HCEC 1CT (cell line): ENCODE measurements around the gene VMAC.
A peak's percentile ranks its signal among the peaks of the same experiment; 100 is the strongest.
"Not testable (repeated sequence)": the region's sequence is repeated elsewhere in the genome, so short reads cannot be mapped to it uniquely, and the experiment has no call there.

Experiments
- DNase-seq: peaks from one replicate; pipeline ENCODE4 v3.0.0-alpha.2; 2017

Gene VMAC

DNA sequence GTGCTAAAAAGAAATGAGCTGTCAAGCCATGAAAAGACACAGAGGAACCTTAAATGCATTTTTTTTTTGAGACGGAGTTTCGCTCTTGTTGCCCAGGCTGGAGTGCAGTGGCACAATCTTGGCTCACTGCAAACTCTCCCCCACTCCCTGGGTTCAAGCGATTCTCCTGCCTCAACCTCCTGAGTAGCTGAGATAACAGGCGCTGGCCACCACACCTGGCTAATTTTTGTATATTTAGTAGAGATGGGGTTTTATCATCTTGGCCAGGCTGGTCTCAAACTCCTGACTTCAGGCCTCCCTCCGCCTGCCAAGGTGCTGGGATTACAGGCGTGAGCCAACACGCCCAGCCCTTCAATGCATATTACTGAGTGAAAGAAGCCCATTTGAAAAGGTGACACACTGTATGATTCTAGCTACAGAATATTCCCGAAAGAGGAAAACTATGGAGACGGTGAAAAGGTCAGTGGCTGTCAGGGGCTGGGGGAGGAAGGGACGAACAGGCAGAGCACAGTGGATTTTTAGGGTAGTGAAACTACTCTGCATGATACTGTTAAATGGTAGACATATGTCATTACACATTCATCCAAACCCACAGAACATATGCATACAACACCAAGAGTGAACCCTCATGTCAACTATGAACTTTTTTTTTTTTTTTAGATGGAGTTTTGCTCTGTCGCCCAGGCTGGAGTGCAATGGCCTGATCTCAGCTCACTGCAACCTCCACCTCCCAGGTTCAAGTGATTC is 20.4 kb upstream of the VMAC start:
- not testable (repeated sequence) for DNase-seq

GRCh38 chr19:5889288-5889971 is 15.2 kb upstream of the VMAC start:
- peak; percentile 10 for DNase-seq

- DNase-seq, result no peak
These were observed 14.6 kb upstream of the VMAC start for GRCh38 chr19:5890099-5890498.

- no peak for DNase-seq
These were observed 13.1 kb upstream of the VMAC start for GRCh38 chr19:5891572-5891937.

- no peak for DNase-seq
These were observed 12.5 kb upstream of the VMAC start for GRCh38 chr19:5891938-5892771.

DNA sequence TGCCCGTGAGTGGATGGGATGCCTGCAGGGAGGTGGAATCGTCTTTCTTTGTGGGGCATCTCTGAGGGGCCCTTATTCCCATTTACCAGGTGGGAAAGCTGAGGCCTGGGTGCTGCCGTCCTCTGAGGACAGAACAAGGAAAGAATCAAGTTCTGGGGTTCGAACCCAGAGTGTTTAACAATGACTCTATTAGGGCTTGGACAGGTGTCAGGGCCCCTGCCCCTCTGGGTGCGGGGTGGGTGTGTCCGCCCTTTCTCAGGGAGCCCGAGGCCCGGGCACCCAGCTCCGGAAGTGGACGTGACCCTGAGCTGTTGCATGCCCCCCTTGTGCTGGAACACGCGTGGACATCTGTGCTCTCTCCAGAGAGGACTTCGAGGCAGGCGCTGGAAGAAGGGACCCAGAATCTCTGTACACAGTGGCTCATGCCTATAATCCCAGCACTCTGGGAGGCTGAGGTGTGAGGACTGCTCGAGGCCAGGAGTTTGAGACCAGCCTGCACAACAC is 11.8 kb upstream of the VMAC start:
- DNase-seq, result no peak

GRCh38 chr19:5893296-5893903 is 11.3 kb upstream of the VMAC start:
- DNase-seq, result no peak

- no peak for DNase-seq
These were observed 10.6 kb upstream of the VMAC start for GRCh38 chr19:5893907-5894703.

DNA sequence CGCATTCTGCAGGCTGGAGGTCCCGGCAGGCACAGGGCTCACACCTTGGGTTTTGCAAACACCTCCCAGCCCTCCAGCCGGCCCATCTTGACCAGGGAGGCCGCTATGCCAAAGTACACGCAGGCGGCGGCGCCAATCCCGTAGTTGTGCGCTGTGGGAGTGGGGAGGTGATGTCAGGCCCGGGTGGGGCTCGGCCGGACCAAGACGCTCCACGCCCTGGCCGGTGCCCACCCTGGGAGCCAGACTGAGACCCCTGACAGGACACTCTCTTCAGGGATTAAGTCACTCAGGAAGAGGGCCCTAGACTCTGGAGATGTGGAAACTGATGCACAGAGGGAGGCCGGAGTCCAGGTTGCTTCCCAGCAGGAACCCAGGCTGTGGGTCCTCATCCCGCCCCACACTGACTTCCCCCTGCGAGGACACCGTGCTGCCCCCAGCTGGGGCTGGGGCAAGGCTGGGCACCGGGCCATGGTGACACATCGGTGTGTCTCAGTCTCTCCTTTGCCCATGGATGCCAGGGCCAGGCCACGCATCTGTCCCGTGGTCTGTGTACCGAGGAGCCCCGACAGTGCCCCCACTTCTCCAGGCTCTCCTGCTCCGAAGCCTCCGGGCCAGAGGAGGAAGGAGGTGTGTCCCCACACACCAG is 9.8 kb upstream of the VMAC start:
- DNase-seq, result no peak

GRCh38 chr19:5895409-5895808 is 9.3 kb upstream of the VMAC start:
- no peak for DNase-seq

GRCh38 chr19:5895890-5896289 is 8.8 kb upstream of the VMAC start:
- no peak for DNase-seq

DNA sequence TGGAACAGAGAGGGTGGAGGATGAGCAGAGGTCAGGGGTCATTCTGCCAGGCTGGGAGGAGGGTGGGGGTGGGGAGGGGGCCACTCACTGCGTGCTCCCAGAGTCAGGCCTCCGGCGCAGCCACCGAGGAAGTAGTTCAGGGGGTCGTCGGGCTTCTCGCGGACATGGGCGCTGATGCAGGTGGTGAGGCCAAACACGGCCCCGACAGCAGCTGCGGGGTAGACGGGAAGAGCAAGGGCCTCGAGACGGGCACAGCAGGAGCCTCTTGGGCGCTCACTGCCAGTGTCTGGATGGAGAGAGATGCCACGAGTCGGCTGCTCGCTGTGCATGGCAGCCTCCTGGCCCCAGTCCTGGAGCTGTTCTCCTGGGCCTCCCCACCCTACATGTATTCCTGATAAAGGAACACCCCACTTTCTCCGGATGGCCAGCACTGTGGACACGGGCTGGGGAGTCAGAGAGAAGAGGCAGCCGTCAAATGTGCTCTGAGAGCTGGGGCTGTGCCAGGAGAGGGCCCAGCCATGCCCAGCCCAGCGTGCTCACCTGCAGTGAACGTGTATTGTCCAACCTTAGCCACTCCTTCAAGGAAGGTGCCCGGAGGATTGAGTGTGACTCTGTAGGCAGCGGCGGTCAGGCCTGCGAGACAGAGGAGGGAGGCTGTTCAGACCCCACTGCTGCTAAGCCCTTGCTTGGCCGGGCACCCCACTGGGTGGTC is 8.2 kb upstream of the VMAC start:
- no peak for DNase-seq

DNA sequence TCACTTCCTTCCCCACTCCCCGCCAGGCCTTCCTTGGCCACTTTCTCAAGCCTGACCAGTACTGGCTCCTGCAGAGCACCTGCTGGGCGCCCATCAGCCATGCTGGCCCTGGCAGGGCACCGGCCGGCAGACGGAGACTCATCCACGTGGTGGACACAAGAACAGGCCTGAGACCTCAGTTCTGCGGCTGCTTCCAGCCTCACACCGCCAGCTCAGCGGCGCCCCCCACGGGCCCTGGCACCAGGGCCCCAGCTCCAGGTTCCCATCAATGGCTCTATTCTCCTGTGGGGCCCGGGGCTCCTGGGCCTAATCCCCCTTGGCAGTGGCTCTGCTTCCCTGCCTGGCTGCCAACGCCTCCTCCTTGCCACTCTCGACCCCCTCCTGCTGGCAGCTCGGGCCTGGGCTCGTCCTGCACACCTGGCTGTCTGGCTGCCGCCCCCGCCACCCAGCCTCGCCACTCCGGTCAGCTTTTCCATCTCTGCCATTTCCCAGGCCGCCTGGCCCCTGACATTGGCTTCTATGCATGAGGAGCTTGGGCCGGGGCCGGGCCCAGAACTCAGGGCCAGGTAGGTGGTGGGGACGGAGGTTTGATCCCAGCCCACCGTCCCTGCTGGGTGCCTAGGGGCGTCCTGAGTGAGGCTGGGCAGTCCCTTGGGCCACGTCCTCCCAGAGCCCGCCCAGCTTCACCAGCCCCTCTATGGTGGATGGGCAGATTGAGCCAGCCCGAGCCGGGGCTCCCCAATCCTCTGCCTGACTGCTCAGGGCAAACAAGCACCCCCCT is 7.3 kb upstream of the VMAC start:
- DNase-seq, result no peak

GRCh38 chr19:5899728-5900526 is 4.7 kb upstream of the VMAC start:
- no peak for DNase-seq

DNA sequence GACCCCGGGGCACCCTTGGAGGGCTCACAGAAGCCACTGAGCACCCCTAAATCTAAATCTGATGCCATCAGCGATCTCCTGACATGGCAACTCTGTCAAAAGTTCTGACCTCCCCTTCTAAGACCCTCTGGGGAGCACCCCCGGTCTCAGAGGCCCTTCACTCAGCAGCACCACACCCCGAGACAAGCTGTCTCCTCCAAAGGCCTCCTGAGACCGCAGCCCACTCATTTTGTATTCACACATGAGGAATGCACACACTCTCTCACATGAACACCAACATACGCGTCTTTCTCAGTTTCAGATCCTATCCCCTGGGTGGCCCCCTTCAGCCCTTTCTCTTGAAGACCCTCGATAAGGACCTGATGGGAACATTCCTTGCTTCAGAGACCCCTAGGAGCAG is 3.7 kb upstream of the VMAC start:
- no peak for DNase-seq

- DNase-seq, result peak; percentile 51
These were observed 1.5 kb upstream of the VMAC start for GRCh38 chr19:5903056-5903623.

GRCh38 chr19:5903624-5904351 is 884 bp upstream of the VMAC start, which contains the start of gene NDUFA11:
NDUFA11 (minus strand) TSS chr19:5903790; CDS start chr19:5903708, 82 bp downstream.
- DNase-seq, result peak; percentile 92

GRCh38 chr19:5905114-5905778 is 574 bp downstream of the VMAC start:
- no peak for DNase-seq
